Glutamatergic neuron (in vitro differentiated cells): ENCODE data around the gene LTA. TPM values are rescaled to one million over a fixed set of nuclear protein-coding genes. Genes with fewer than 3 reads are reported as not detected.

Experiments used
- DNase-seq: peaks from one replicate; pipeline ENCODE4 v3.0.0; 2022
- H3K27ac Mint-ChIP-seq: one replicate; pipeline ENCODE4 v1.8.0; 2020; ENCODE audit warnings: mild to moderate bottlenecking, mixed read lengths, inconsistent platforms; ENCODE audit not compliant: unreplicated experiment
- H3K27me3 Mint-ChIP-seq: one replicate; pipeline ENCODE4 v1.8.0; 2020; ENCODE audit warnings: mild to moderate bottlenecking, moderate library complexity, mixed read lengths, inconsistent platforms; ENCODE audit not compliant: unreplicated experiment
- H3K36me3 Mint-ChIP-seq: one replicate; pipeline ENCODE4 v1.8.0; 2020; ENCODE audit warnings: mild to moderate bottlenecking, mixed read lengths, inconsistent platforms; ENCODE audit not compliant: unreplicated experiment
- H3K4me1 Mint-ChIP-seq: one replicate; pipeline ENCODE4 v1.8.0; 2020; ENCODE audit warnings: mild to moderate bottlenecking, low read depth, mixed read lengths, inconsistent platforms; ENCODE audit not compliant: unreplicated experiment
- H3K4me3 Mint-ChIP-seq: one replicate; pipeline ENCODE4 v1.8.0; 2020; ENCODE audit warnings: mild to moderate bottlenecking, mixed read lengths, inconsistent platforms; ENCODE audit not compliant: unreplicated experiment
- H3K9me3 Mint-ChIP-seq: one replicate; pipeline ENCODE4 v1.8.0; 2020; ENCODE audit warnings: mild to moderate bottlenecking, moderate library complexity, mixed read lengths, inconsistent platforms; ENCODE audit not compliant: unreplicated experiment
- total RNA-seq: library from RNA; stranded (reverse); fragmentation: NEBNext Ultra II Directional; extraction: Animal tissue kit (Norgen Biotek cat#: 25700); gene quantifications from one replicate; pipeline ENCODE4 v1.2.1, GENCODE V29; 2021; ENCODE audit not compliant: unreplicated experiment
- TF ChIP-seq, protein P1 (sequence below): fragments of 200-600 bp; sonication (generic); IDR thresholded peaks from one replicate; pipeline ENCODE4 v1.5.0; 2021; ENCODE audit not compliant: partially characterized antibody, unreplicated experiment

The LTA gene
- total RNA-seq, 1 donor from 2014 or later: not detected

DNA sequence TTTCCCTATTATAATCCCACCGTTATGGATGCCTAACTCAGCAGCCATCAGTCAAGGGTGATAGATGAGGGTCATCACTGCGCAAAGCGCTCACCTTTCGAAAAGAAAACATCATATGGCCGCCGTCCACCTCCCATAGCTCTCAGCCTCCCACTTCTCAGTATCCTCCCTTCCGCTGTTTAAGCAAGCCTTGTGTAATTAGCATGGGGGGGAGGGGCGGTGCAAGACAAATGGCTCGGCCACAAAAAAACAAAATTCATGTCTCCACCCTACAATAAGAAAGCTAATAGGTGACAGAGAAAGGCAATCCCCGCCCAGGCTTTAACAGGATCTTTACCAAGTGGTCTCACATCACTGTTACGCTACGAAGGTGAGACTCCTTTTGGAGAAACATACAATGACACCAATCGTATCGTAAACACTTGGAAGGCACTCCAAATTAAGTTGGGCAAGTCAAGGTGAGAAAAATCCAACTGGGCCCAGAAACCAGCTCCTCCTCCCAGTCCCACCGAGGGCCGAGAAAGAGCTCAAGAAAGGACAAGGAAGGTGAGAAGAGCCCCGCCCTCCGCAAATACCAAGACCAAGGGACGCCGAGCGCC, 30.9 kb upstream of the LTA start:
- Mint-ChIP-seq H3K36me3 (peaks cover 20% of the 10 kb centered on the region), H3K27me3 (peaks cover 13% of the 10 kb centered on the region), H3K27ac (peak overlapping the region; percentile 100), H3K4me1 (peaks cover 40% of the 10 kb centered on the region), H3K4me3 (peak overlapping the region; percentile 100), H3K9me3 (peaks cover 22% of the 10 kb centered on the region)
- DNase-seq: peak; percentile 28
- TF ChIP-seq, protein P1, sequence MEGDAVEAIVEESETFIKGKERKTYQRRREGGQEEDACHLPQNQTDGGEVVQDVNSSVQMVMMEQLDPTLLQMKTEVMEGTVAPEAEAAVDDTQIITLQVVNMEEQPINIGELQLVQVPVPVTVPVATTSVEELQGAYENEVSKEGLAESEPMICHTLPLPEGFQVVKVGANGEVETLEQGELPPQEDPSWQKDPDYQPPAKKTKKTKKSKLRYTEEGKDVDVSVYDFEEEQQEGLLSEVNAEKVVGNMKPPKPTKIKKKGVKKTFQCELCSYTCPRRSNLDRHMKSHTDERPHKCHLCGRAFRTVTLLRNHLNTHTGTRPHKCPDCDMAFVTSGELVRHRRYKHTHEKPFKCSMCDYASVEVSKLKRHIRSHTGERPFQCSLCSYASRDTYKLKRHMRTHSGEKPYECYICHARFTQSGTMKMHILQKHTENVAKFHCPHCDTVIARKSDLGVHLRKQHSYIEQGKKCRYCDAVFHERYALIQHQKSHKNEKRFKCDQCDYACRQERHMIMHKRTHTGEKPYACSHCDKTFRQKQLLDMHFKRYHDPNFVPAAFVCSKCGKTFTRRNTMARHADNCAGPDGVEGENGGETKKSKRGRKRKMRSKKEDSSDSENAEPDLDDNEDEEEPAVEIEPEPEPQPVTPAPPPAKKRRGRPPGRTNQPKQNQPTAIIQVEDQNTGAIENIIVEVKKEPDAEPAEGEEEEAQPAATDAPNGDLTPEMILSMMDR: no peak

- TF ChIP-seq, protein P1: no peak
- Mint-ChIP-seq H3K4me1 (peaks cover 40% of the 10 kb centered on the region), H3K36me3 (peaks cover 20% of the 10 kb centered on the region), H3K27me3 (peaks cover 19% of the 10 kb centered on the region), H3K9me3 (peaks cover 29% of the 10 kb centered on the region), H3K27ac (peak within 1 kb of the TSS; percentile 100), H3K4me3 (peak within 1 kb of the TSS; percentile 100)
- peak; percentile 93 for DNase-seq
Measured at GRCh38 chr6:31541658-31542521, 30.2 kb upstream of the LTA start, which contains the start of gene DDX39B. DDX39B (minus strand) TSS chr6:31542003; CDS start chr6:31540532, 1,471 bp downstream.

GRCh38 chr6:31543639-31544038, 28.4 kb upstream of the LTA start:
- H3K4me1 Mint-ChIP-seq: peaks cover 35% of the 10 kb centered on the region
- TF ChIP-seq, protein P1: no peak

GRCh38 chr6:31544676-31545075, 27.4 kb upstream of the LTA start:
- no peak for DNase-seq
- Mint-ChIP-seq H3K27ac (peak overlapping the region; percentile 95), H3K4me3 (peak overlapping the region; percentile 93)

More at GRCh38 chr6:31543639-31544038, 28.4 kb upstream of the LTA start:
- Mint-ChIP-seq H3K27me3 (peaks cover 21% of the 10 kb centered on the region), H3K36me3 (peaks cover 17% of the 10 kb centered on the region), H3K4me3 (peak overlapping the region; percentile 100), H3K9me3 (peaks cover 34% of the 10 kb centered on the region), H3K27ac (peak overlapping the region; percentile 100)
- DNase-seq: no peak

More at GRCh38 chr6:31544676-31545075, 27.4 kb upstream of the LTA start:
- peaks cover 24% of the 10 kb centered on the region for H3K4me1 Mint-ChIP-seq
- TF ChIP-seq, protein P1: no peak
- H3K9me3 Mint-ChIP-seq: peaks cover 31% of the 10 kb centered on the region
- H3K27me3 Mint-ChIP-seq: peaks cover 18% of the 10 kb centered on the region
- H3K36me3 Mint-ChIP-seq: peaks cover 8% of the 10 kb centered on the region
